Esophagus squamous epithelium (tissue), 5 donors: Measurements from ENCODE around the gene PF4V1. TPM values are rescaled to one million over a fixed set of nuclear protein-coding genes. Genes with fewer than 3 reads are reported as not detected.

Experiments used
- DNase-seq: peaks from one replicate; lab custom pipeline; 2025; lab: John Stamatoyannopoulos, UW
- H3K27ac ChIP-seq, 4 donors: fragments of 200-600 bp; sonication (generic); one replicate each; pipeline ENCODE4 v1.5.1; 2016 to 2019; ENCODE audit warnings: mild to moderate bottlenecking in 1 of 4
- H3K27me3 ChIP-seq, 4 donors: fragments of 200-600 bp; sonication (generic); 1 replicate in 3 of 4; 2 replicates in 1 of 4; pipeline versions ENCODE4 v1.5.1 to v1.6.0; 2017 to 2021; ENCODE audit warnings: antibody characterized with exemption in 1 of 4
- H3K36me3 ChIP-seq, 3 donors: fragments of 200-600 bp; sonication (generic); one replicate each; pipeline ENCODE4 v1.5.1; 2016 to 2019
- H3K4me1 ChIP-seq, 3 donors: fragments of 200-600 bp; sonication (generic); one replicate each; pipeline ENCODE4 v1.5.1; 2017 to 2019
- H3K4me3 ChIP-seq, 4 donors: fragments of 200-600 bp; sonication (generic); 1 replicate in 3 of 4; 2 replicates in 1 of 4; pipeline ENCODE4 v1.5.1; 2016 to 2019; ENCODE audit warnings: mild to moderate bottlenecking in 2 of 4, moderate library complexity in 1 of 4
- H3K9me3 ChIP-seq, 3 donors: fragments of 200-600 bp; sonication (generic); one replicate each; pipeline ENCODE4 v1.5.1; 2016 to 2019
- CTCF ChIP-seq, 6 experiments: fragments of 450-650 bp in 4 of 6; fragments of 200-600 bp in 2 of 6; sonication (generic) in 2 of 6; IDR thresholded peaks; one replicate each; pipeline ENCODE4 v1.5.1; 2016 to 2019; ENCODE audit warnings: antibody characterized with exemption in 6 of 6, mild to moderate bottlenecking in 4 of 6, moderate library complexity in 4 of 6
- POLR2A ChIP-seq, 4 donors: fragments of 450-650 bp; IDR thresholded peaks; one replicate each; pipeline ENCODE4 v1.6.1; 2017; ENCODE audit warnings: antibody characterized with exemption in 4 of 4, mild to moderate bottlenecking in 4 of 4, moderate library complexity in 3 of 4
- WGBS, 2 donors: methylation state at CpG; one replicate each; pipeline ENCODE4 v1.1.5; 2018; 5-methylcytosine and 5-hydroxymethylcytosine counted together
- intact Hi-C: fragments of 100-400 bp; cut with DNase I; formaldehyde crosslinking; loops from one replicate; pipeline ENCODE4 v1.15.0; 2022
- total RNA-seq, 4 donors: library from RNA; depleted of rRNA; stranded (reverse); fragments of >200 nt; gene quantifications; one replicate each; pipeline ENCODE4 v1.1.0, GENCODE V29; 2016
- donor health status: DM: yes; HTN: yes; CAD: no.

Gene PF4V1
- total RNA-seq, 4 donors from 2014 or later = not detected

- H3K9me3 ChIP-seq = no peaks in the 10 kb centered on the region
- intact Hi-C loops = no loop called here
- H3K36me3 ChIP-seq = no peaks in the 10 kb centered on the region
- H3K27me3 ChIP-seq = no peaks in the 10 kb centered on the region
- no peak overlapping the region for H3K27ac ChIP-seq
- WGBS, 2 donors = 22 to 28% methylated on average over 3 of the region's 3 CpGs
- TF ChIP-seq POLR2A (IDR thresholded peaks at IDR 0.05) (no peak), CTCF (IDR thresholded peaks at IDR 0.05) (no peak)
- H3K4me3 ChIP-seq = no peak overlapping the region
- no peak for DNase-seq
- no peaks in the 10 kb centered on the region for H3K4me1 ChIP-seq
Measured at GRCh38 chr4:73816814-73817213, 36.3 kb upstream of the PF4V1 start.

GRCh38 chr4:73817341-73817740 lies 35.8 kb upstream of the PF4V1 start:
- Histone ChIP-seq H3K4me3 (no peak overlapping the region), H3K27ac (no peak overlapping the region), H3K27me3 (no peaks in the 10 kb centered on the region), H3K4me1 (no peaks in the 10 kb centered on the region), H3K36me3 (no peaks in the 10 kb centered on the region), H3K9me3 (no peaks in the 10 kb centered on the region)
- intact Hi-C loops = no loop called here
- DNase-seq = no peak
- TF ChIP-seq POLR2A (IDR thresholded peaks at IDR 0.05) (no peak), CTCF (IDR thresholded peaks at IDR 0.05) (no peak)
- 81 to 92% methylated on average over 1 of the region's 1 CpG for WGBS, 2 donors

GRCh38 chr4:73821325-73821724 lies 31.8 kb upstream of the PF4V1 start:
- 74 to 76% methylated on average over 4 of the region's 4 CpGs for WGBS, 2 donors
- no peak overlapping the region for H3K27ac ChIP-seq
- no peaks in the 10 kb centered on the region for H3K27me3 ChIP-seq
- no peaks in the 10 kb centered on the region for H3K9me3 ChIP-seq
- intact Hi-C loops = no loop called here
- no peak overlapping the region for H3K4me3 ChIP-seq
- H3K36me3 ChIP-seq = no peaks in the 10 kb centered on the region
- no peak for TF ChIP-seq CTCF (IDR thresholded peaks at IDR 0.05)
- TF ChIP-seq POLR2A (IDR thresholded peaks at IDR 0.05) = no peak
- no peaks in the 10 kb centered on the region for H3K4me1 ChIP-seq
- DNase-seq = no peak

- no peak overlapping the region for H3K27ac ChIP-seq
- intact Hi-C loops = no loop called here
- 47 to 61% methylated on average over 3 of the region's 3 CpGs for WGBS, 2 donors
- no peaks in the 10 kb centered on the region for H3K4me1 ChIP-seq
- DNase-seq = no peak
- no peak overlapping the region for H3K4me3 ChIP-seq
- H3K9me3 ChIP-seq = no peaks in the 10 kb centered on the region
- H3K27me3 ChIP-seq = no peaks in the 10 kb centered on the region
- no peaks in the 10 kb centered on the region for H3K36me3 ChIP-seq
- TF ChIP-seq CTCF (IDR thresholded peaks at IDR 0.05) (no peak), POLR2A (IDR thresholded peaks at IDR 0.05) (no peak)
Measured at GRCh38 chr4:73822389-73822788, 30.7 kb upstream of the PF4V1 start.

- no peak for DNase-seq
Measured at GRCh38 chr4:73822812-73823504, 30.1 kb upstream of the PF4V1 start.

More at GRCh38 chr4:73822812-73823504, 30.1 kb upstream of the PF4V1 start:
- Histone ChIP-seq H3K36me3 (no peaks in the 10 kb centered on the region), H3K27me3 (no peaks in the 10 kb centered on the region), H3K4me1 (no peaks in the 10 kb centered on the region), H3K9me3 (no peaks in the 10 kb centered on the region), H3K27ac (no peak overlapping the region), H3K4me3 (no peak overlapping the region)
- no peak for TF ChIP-seq POLR2A (IDR thresholded peaks at IDR 0.05)
- TF ChIP-seq CTCF (IDR thresholded peaks at IDR 0.05) = no peak
- intact Hi-C loops = no loop called here
